Psoas muscle (tissue), 8 donors: Measurements from ENCODE around the gene ANKMY2. TPM values are rescaled to one million over a fixed set of nuclear protein-coding genes. Genes with fewer than 3 reads are reported as not detected.

Source experiments
- ATAC-seq, 4 donors: fragments of 200-7000 bp; cut with Tn5 transposase; one replicate each; pipeline ENCODE4 v1.9.1; 2020; ENCODE audit warnings: moderate library complexity in 3 of 4, mild to moderate bottlenecking in 2 of 4
- DNase-seq, 2 donors: peaks; one replicate each; pipeline ENCODE4 v3.0.0-alpha.2; 2020
- H3K27ac ChIP-seq: fragments of 200-600 bp; one replicate; pipeline ENCODE4 v1.8.0; 2022
- H3K27me3 ChIP-seq, 3 donors: fragments of 200-600 bp in 1 of 3; one replicate each; pipeline versions ENCODE4 v1.6.1 to v1.8.0; 2013 to 2022; ENCODE audit warnings: low read length in 2 of 3, mild to moderate bottlenecking in 2 of 3, moderate library complexity in 1 of 3; ENCODE audit not compliant: insufficient read depth in 3 of 3
- H3K36me3 ChIP-seq, 2 donors: fragments of 200-600 bp in 1 of 2; one replicate each; pipeline versions ENCODE4 v1.6.1 to v1.8.0; 2013 to 2022; ENCODE audit warnings: low read depth in 1 of 2, mild to moderate bottlenecking in 1 of 2, moderate library complexity in 1 of 2; ENCODE audit not compliant: insufficient read depth in 1 of 2
- H3K4me1 ChIP-seq: fragments of 200-600 bp; one replicate; pipeline ENCODE4 v1.8.0; 2022
- H3K4me3 ChIP-seq: fragments of 200-600 bp; one replicate; pipeline ENCODE4 v1.8.0; 2022; ENCODE audit warnings: mild to moderate bottlenecking
- H3K9me3 ChIP-seq: fragments of 200-600 bp; one replicate; pipeline ENCODE4 v1.8.0; 2022
- WGBS, 3 donors: extraction: QIAGEN DNeasy Blood & Tissue Kit; methylation state at CpG; one replicate each; pipeline versions ENCODE4 v1.1.6 to v1.1.7; 2013; 5-methylcytosine and 5-hydroxymethylcytosine counted together
- intact Hi-C, 2 donors: fragments of 100-400 bp; cut with DNase I; formaldehyde crosslinking; loops; one replicate each; pipeline versions ENCODE4 v1.11.0 to v1.14.2; 2022
- polyA plus RNA-seq, 3 donors: library from polyadenylated mRNA; stranded (reverse); fragments of 200-250 nt; gene quantifications; one replicate each; pipeline ENCODE4 v1.2.3, GENCODE V29; 2013
- total RNA-seq, 4 donors: library from RNA; stranded (reverse); fragmentation: NEBNext Ultra II Directional in 2 of 4; extraction: Animal tissue kit (Norgen Biotek cat#: 25700) in 2 of 4; gene quantifications; one replicate each; pipeline versions ENCODE4 v1.2.1 to v1.2.4, GENCODE V29; 2021 to 2023
- TF ChIP-seq, protein P1 (sequence below): fragments of 200-600 bp; IDR thresholded peaks from one replicate; pipeline ENCODE4 v1.8.0; 2022; ENCODE audit warnings: antibody characterized with exemption
- donor health status: healthy with polysubstance abuse.
- donor health status: DM: no; HTN: no; CAD: no; lungs with moderate emphysema.
- donor health status: Bipolar disorder and iron deficiency.
- donor health status: healthy.
- donor health status: DM: yes; HTN: yes; CAD: no.
- donor health status: DM: no; HTN: no; CAD: no.
- donor health status: DM: no; HTN: no; CAD: no.
- donor health status: DM: yes; HTN: yes; CAD: no.

ANKMY2 gene
- total and polyA plus RNA-seq, 7 donors, result 4.5 to 16.2 (median 9.9) TPM

DNA sequence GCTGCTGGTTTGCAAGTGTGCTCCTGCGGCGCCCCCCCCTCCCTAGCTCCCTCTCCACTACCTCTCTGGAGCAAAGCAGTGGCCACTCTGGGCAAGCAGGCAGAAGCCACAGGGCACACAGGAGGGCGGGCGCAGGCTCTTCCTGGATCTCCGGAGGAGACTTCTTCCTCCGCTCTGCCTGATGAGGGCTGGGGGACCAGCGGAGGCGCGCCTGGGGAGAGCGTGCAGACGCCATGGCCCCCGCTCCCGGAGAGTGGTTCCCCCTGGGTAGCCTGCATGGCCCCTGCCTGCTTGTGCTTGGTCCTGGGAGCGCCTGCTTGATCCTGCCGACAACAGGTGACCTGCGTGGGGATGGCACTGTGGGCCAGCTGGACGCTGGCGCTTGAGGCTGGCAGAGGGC lies 29.0 kb downstream of the ANKMY2 start:
- Histone ChIP-seq H3K27ac (no peak overlapping the region), H3K4me3 (no peak overlapping the region), H3K9me3 (no peaks in the 10 kb centered on the region), H3K4me1 (peaks cover 5% of the 10 kb centered on the region), H3K36me3 (peaks cover 0 to 53% of the 10 kb centered on the region in 2 donors), H3K27me3 (no peaks in the 10 kb centered on the region)
- WGBS, 3 donors, result 78 to 85% (median 80%) methylated on average over 18 of the region's 18 CpGs
- DNase-seq (no peak), ATAC-seq (no peak)
- TF ChIP-seq, protein P1, sequence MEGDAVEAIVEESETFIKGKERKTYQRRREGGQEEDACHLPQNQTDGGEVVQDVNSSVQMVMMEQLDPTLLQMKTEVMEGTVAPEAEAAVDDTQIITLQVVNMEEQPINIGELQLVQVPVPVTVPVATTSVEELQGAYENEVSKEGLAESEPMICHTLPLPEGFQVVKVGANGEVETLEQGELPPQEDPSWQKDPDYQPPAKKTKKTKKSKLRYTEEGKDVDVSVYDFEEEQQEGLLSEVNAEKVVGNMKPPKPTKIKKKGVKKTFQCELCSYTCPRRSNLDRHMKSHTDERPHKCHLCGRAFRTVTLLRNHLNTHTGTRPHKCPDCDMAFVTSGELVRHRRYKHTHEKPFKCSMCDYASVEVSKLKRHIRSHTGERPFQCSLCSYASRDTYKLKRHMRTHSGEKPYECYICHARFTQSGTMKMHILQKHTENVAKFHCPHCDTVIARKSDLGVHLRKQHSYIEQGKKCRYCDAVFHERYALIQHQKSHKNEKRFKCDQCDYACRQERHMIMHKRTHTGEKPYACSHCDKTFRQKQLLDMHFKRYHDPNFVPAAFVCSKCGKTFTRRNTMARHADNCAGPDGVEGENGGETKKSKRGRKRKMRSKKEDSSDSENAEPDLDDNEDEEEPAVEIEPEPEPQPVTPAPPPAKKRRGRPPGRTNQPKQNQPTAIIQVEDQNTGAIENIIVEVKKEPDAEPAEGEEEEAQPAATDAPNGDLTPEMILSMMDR, result no peak
- intact Hi-C loops, result no loop called here

DNA sequence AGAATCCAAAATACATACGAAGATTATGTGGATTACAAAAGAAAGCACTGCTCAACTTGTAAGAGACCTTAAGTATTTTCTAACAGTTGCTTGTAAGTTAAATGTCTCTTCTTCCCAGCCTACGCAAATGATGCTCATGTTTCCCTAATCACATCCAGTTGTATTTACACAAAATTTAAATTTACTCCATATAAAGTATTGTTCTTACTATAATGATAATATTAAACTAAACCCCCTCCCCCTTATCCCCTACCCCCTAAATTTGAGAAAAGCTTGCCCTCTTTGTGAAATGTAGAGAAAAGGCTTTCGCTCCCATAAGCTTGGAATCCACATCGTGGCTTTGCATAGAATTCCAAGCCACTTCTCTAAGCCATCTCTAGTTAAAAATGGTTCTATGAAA lies 29.4 kb downstream of the ANKMY2 start:
- WGBS, 3 donors, result 71 to 92% (median 76%) methylated on average over 4 of the region's 4 CpGs
- DNase-seq, result no peak
- Histone ChIP-seq H3K27me3 (no peaks in the 10 kb centered on the region), H3K4me3 (no peak overlapping the region), H3K9me3 (no peaks in the 10 kb centered on the region), H3K36me3 (peaks cover 0 to 53% of the 10 kb centered on the region in 2 donors), H3K27ac (no peak overlapping the region), H3K4me1 (peaks cover 5% of the 10 kb centered on the region)
- intact Hi-C loops, result no loop called here
- ATAC-seq, result no peak
- TF ChIP-seq, protein P1, result no peak

DNA sequence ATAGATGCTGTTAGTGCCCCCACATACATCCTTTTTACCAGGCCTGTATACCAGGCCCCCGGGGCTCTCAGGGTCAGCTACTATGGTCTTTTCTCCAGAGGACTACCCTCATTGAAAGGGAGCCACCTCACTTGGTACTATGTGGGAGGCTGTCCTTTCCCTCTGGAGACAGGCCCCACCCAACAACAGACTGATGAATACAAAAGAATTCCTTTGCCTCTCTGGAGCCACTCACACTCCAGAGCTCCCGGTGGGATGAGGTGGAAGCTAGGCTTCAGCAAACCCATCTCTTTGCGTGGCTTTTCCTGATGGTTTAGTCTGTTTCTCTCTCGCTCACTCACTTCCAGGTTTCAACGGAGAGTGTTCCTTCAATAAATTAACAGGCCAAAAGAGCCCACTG lies 30.3 kb downstream of the ANKMY2 start:
- Histone ChIP-seq H3K4me3 (no peak overlapping the region), H3K36me3 (peaks cover 0 to 56% of the 10 kb centered on the region in 2 donors), H3K9me3 (no peaks in the 10 kb centered on the region), H3K27me3 (no peaks in the 10 kb centered on the region), H3K27ac (no peak overlapping the region), H3K4me1 (peaks cover 5% of the 10 kb centered on the region)
- TF ChIP-seq, protein P1, result no peak
- WGBS, 3 donors, result 86 to 92% (median 90%) methylated on average over 5 of the region's 5 CpGs
- ATAC-seq (no peak), DNase-seq (no peak)
- intact Hi-C loops, result no loop called here

DNA sequence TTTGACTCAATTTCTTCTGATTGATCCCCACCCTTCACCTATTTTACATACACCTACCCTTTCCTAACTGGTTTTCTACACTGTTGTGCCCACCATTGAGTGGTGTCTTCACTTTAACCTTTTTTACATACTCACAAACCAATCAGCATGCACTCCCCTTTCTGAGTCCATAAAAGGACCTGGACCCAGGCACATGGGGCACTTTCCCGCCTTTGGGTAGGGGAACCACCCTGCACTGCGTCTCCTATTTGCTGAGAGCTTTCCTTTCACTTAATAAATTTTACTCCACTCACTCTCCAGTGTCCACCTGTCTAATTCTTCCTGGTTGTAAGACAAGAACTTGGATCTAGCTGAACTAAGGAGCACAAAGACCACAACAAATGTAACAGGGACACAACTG lies 33.8 kb downstream of the ANKMY2 start:
- ATAC-seq (no peak), DNase-seq (no peak)
- Histone ChIP-seq H3K4me1 (no peaks in the 10 kb centered on the region), H3K36me3 (peaks cover 2 to 80% of the 10 kb centered on the region in 2 donors), H3K27ac (no peak overlapping the region), H3K9me3 (no peaks in the 10 kb centered on the region), H3K4me3 (no peak overlapping the region), H3K27me3 (no peaks in the 10 kb centered on the region)
- 89 to 98% (median 91%) methylated on average over 2 of the region's 2 CpGs for WGBS, 3 donors
- TF ChIP-seq, protein P1, result no peak
- intact Hi-C loops, result no loop called here

DNA sequence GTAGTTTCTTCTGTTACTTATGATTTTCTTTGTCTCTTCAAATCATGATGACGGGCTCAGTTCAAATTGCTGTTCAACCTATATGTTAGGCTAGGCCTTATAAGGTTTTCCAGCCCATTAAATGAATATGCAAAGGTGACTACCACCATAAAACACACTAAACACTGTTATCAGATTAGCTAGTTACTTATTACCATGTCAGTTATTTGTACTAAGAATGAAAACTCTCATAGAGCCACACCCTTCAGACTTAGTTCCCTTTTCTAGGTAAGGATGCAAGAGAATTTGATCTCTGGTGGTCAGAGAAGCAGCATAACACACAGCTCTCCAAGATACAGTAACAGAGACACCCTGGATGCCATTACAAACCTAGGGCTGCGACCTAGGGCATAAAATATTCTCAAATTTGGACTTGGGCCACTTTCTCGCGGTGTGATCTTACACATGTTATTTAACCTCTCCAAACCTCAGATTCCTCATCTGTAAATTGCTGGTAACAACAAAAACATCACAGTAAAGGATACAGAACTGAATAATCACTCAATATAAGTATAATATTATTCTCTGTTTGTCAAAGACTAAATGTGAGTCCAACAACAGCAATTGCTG lies 35.6 kb downstream of the ANKMY2 start:
- intact Hi-C loops, result no loop called here
- peaks cover 2 to 74% of the 10 kb centered on the region in 2 donors for H3K36me3 ChIP-seq
- no peak for ATAC-seq

More for the DNA sequence above, 35.6 kb downstream of the ANKMY2 start:
- no peaks in the 10 kb centered on the region for H3K4me1 ChIP-seq
- TF ChIP-seq, protein P1, result no peak
- H3K4me3 ChIP-seq, result no peak overlapping the region
- H3K27me3 ChIP-seq, result no peaks in the 10 kb centered on the region
- no peaks in the 10 kb centered on the region for H3K9me3 ChIP-seq
- no peak overlapping the region for H3K27ac ChIP-seq
- no peak for DNase-seq
- 51 to 69% (median 57%) methylated on average over 4 of the region's 4 CpGs for WGBS, 3 donors
